ENCODE measurements around the gene RBM7. TPM values are rescaled to one million over a fixed set of nuclear protein-coding genes. Genes with fewer than 3 reads are reported as not detected.

The RBM7 gene
- total and polyA plus RNA-seq, 12 donors = 3.9 to 29.3 (median 20.0) TPM

DNA sequence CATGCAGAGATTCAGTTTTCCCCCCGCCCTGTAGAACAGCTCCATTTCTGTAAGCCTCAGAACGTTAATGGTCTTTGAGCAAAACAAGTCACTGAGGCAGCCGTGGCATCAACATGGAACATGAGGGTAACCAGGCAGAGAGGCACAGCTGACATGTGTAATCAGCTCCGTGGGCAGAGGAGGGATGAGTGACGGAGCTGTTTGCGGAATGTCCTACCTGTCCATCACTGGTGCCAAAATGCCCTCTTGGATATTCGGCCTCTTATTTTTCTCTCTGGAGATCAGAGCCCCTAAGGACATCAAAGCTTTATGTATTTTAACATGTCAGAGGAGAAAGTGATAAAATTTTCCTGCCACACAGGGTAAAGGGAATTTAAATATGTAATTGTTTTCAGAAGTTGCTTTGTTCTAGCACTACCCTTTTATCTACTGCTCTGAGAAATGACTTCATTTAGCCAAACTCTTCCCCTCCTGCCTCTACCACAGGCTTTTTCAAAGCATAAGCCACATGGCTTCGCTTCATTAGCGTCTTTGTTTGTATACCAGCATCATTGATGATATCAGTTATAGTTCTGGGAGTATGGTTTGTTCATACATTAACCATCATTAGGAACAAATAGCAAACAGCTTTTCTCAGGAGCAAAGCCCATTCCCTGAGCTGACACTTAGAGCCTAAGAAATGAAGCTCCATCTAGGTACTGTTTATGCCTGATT lies 33.1 kb upstream of the RBM7 start:
- WGBS, 2 donors = 58 to 66% methylated on average over 9 of the region's 9 CpGs
- ATAC-seq = no peak

GRCh38 chr11:114368918-114369680 lies 31.4 kb upstream of the RBM7 start:
- no peak for TF ChIP-seq CTCF (IDR thresholded peaks at IDR 0.05)
- intact Hi-C loops (cut with DNase I) = no loop called here
- no peak for DNase-seq
- H3K4me1 ChIP-seq = peaks cover 0 to 6% (median 0%) of the 10 kb centered on the region in 9 donors
- no peak overlapping the region for H3K27ac ChIP-seq
- peaks cover 0 to 8% (median 0%) of the 10 kb centered on the region in 7 donors for H3K27me3 ChIP-seq
- H3K4me3 ChIP-seq = no peak overlapping the region
- H3K36me3 ChIP-seq = no peaks in the 10 kb centered on the region
- H3K9me3 ChIP-seq = no peaks in the 10 kb centered on the region
- no peak for ATAC-seq
- WGBS, 2 donors = 77 to 80% methylated on average over 5 of the region's 5 CpGs

More for the DNA sequence above, 33.1 kb upstream of the RBM7 start:
- Histone ChIP-seq H3K27me3 (peaks cover 0 to 8% (median 0%) of the 10 kb centered on the region in 7 donors), H3K27ac (no peak overlapping the region), H3K4me3 (no peak overlapping the region), H3K4me1 (peaks cover 0 to 6% (median 0%) of the 10 kb centered on the region in 9 donors), H3K36me3 (no peaks in the 10 kb centered on the region), H3K9me3 (no peaks in the 10 kb centered on the region)
- no peak for TF ChIP-seq CTCF (IDR thresholded peaks at IDR 0.05)
- DNase-seq = no peak
- intact Hi-C loops (cut with DNase I) = no loop called here

DNA sequence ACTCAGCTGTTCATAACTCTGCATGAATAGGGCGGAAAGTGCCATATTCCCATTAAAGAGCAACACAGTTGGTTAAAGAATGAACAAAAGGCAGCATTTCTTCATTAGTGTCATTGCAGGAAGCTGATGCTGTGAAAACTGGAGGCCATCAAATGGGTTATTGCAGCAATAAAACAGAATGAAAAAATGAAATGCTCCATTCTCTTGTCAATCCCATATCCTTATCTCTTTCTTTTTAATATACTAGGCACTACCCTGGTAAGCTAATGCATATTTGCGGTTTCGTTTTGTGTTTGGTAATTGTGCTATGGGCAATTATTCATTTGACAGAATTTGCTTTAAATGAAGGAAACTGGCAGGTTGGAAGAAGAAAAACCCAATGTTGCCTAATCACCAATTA lies 25.4 kb upstream of the RBM7 start:
- intact Hi-C loops (cut with DNase I) = no loop called here
- DNase-seq (no peak), ATAC-seq (no peak)
- H3K36me3 ChIP-seq = no peaks in the 10 kb centered on the region
- WGBS, 2 donors = 91 to 93% methylated on average over 3 of the region's 3 CpGs
- H3K27ac ChIP-seq = no peak overlapping the region
- peaks cover 0 to 10% (median 0%) of the 10 kb centered on the region in 9 donors for H3K4me1 ChIP-seq
- H3K27me3 ChIP-seq = peaks cover 0 to 5% (median 0%) of the 10 kb centered on the region in 7 donors
- TF ChIP-seq CTCF (IDR thresholded peaks at IDR 0.05) = no peak
- no peaks in the 10 kb centered on the region for H3K9me3 ChIP-seq
- no peak overlapping the region for H3K4me3 ChIP-seq

- Histone ChIP-seq H3K9me3 (peaks cover 0 to 3% (median 0%) of the 10 kb centered on the region in 11 donors), H3K4me1 (peaks cover 0 to 10% (median 0%) of the 10 kb centered on the region in 9 donors), H3K4me3 (no peak overlapping the region), H3K27me3 (peaks cover 0 to 5% (median 0%) of the 10 kb centered on the region in 7 donors), H3K27ac (no peak overlapping the region), H3K36me3 (no peaks in the 10 kb centered on the region)
- 88 to 92% methylated on average over 7 of the region's 7 CpGs for WGBS, 2 donors
- no peak for ATAC-seq
- intact Hi-C loops (cut with DNase I) = no loop called here
- DNase-seq = no peak
- TF ChIP-seq CTCF (IDR thresholded peaks at IDR 0.05) = no peak
Observed at GRCh38 chr11:114377612-114378267, 22.7 kb upstream of the RBM7 start.

Measured in heart right ventricle (tissue), 16 donors.